NCI-H2107 treated with DMSO at 0.1 percent for 48 hours (cell line): ENCODE data around the gene TSR1.

Source experiments
- DNase-seq: peaks from one replicate; lab custom pipeline; 2025; ENCODE audit not compliant: unreplicated experiment; lab: John Stamatoyannopoulos, UW

TSR1 gene

DNA sequence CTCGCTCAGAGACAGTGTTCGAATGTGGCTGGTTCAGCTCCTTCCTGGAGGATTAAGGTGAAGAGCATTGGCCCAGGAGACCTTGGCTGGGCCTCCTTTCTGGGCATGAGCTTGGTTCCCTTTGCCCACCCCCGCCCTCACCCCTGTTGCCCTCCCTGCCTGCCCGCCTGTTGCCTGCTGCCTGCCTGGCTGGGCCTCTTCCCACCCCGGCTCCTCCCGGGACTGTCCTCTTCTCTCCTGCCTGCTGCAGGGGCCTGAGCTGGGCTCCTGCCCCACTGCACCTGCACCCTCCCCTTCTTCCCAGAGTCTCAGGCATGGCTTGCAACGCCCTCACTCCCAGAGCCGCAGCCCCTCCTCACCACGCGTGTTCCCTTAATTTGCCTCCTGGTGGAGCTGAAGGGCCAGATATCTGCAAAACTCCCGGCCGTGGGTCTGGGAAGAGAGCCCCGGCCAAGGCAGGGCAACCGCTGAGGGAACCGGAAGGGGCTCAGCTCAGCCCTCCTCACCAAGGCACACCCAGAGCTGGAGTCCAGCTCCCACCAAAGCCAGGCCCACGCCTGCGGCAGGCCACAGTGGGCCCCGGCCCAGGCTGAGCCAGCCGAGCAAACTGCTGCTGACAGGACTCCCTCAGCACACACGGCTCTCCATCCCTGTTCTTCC lies 33.4 kb upstream of the TSR1 start:
- DNase-seq = no peak

DNA sequence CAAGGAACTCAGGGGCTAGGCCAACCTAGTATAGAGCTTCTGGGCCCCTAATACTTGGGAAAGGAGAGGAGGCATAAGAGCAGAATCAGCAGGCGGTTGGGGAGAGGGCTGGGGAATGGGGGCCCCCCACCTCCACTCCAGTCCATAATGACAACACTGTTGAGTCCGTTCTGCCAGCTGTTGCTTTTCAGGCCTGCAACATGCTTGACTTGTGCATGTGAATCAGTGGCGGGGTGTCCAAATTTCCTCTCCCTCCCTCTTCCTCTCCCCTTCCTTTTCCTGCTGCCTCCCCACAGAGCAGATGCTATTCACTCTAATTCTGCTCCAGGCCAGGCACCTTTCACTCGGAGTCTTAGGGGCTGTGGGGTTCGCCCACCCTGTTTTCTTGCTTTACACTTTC lies 32.8 kb upstream of the TSR1 start:
- DNase-seq = no peak

DNA sequence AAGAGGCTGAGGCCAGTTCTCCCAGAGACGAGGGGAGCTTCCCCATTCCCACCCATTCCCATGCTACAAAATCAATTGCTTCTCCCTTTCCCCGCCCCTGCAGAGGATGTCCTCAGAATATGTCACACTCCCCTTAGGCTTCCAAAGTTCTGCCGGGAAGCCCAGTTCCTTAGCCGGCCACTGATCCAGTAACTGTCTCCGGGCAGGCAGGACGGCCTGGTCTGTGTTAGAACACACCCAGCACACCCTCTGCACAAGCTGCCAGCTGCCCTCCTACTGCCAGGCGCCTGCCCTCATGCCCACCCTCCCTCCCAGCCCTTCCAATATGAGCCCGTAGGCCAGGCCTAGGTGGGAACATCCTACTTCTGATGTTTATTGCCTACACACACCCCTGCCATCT lies 32.1 kb upstream of the TSR1 start:
- DNase-seq = no peak

DNA sequence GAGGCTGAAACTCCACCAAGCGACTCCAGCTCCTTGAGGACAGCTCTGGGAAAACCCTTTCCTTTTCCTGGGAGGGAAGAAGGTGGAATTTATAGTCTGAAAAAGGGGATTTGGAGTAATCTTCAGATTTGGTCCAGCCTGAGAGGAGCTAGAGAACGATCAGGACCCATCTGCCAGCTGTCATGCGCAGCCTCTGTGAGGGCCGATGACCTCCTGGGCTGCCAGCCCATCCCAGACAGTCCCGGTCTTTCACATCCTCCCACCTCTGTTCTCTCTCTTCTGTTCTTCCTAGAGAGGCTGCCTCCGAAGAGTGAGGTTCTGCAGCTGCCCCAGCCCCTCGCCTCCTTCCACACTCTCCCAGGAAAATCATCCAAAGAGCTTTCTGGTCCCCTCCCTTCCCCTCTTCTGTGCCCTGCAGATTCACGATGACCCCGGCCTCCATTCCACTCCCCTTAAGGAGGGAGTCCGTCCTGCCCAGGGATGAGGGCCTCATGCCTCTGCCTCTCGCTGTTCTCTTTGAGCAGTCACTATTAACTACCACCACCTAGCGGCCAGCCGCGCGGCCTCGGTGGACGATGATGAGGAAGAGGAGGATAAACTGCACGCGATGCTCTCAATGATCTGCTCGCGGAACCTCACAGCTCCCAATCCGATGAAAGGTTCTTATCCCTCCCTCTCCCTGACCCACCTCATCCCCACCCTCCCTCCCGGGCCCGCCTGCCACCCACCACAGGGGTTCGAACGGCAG lies 30.7 kb upstream of the TSR1 start:
- DNase-seq = no peak

- DNase-seq = no peak
Observed at GRCh38 chr17:2365132-2365531, 28.9 kb upstream of the TSR1 start.

DNA sequence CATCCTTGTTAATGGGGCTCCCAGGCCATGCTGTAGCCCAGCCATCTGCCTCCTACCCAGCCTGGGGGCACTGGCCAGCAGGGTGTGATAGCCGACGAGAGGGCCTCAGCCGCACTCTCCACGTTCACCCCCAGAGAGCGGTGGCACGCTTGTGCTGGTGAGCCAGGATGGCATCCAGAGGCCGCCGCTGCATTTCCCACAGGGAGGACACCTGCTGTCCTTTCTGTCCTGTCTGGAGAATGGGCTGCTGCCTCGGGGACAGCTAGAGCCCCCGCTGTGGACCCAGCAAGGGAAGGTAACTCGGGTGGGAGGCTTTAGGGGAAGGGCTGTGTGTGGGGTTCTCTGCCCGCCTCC lies 28.5 kb upstream of the TSR1 start:
- no peak for DNase-seq

DNA sequence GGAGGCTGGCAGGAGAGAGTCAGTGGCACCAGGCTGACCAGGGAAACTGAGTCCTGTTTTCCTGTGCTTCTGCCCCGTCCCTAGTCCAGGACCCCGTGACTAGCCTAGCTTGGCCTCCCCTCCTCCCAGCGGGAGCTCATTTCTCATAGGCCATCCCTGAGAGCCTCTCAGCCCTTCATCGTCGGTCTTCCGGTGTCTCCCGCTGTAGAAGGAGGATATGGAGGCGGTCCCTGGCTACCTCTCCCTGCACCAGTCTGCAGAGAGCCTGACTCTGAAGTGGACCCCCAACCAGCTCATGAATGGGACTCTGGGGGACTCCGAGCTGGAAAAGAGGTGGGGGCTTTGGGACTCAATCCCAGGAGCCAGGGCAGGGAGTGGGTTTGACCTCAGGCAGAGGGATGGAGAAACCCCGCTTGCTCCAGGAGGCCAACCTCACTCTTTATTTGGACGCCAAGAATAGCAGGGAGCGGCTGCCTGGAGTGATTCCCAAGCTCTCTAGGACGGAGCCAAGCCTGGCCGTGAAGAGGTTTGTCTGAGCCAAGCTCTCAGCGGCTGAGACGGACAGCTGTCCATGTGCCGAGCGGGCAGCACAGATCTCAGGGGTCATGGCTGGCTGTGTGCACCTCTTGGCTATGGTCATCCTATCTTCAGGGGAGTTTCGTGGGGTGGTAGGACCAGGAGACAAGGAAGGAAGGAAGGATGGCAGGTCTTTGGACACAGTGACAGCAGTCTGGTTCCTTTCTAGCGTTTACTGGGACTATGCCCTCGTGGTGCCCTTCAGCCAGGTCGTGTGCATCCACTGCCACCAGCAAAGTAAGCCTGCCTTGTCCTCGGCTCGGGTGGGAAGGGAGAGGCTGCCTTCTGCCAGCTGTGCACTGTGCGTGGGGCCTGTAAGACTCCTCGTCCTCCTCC lies 27.9 kb upstream of the TSR1 start:
- DNase-seq = no peak

DNA sequence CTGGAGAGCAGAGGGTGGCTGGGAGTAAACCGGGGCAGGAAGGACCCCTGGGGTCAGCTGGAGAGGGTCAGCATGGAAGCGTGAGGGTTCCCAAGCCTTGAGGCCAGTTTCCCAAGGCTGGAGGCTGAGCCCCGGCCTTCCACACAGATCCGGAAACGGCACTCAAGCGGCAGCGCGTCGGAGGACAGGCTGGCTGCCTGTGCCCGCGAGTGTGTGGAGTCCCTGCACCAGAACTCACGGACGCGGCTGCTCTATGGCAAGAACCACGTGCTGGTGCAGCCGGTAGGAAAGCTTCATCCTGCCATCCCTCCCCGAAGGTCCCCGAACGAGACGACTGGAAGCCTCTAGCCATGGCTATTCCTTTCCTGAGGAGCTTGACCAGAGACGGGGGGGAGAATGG lies 27.1 kb upstream of the TSR1 start:
- no peak for DNase-seq

- no peak for DNase-seq
Observed at GRCh38 chr17:2362881-2363280, 26.6 kb upstream of the TSR1 start.

- DNase-seq = no peak
Observed at GRCh38 chr17:2362416-2362815, 26.2 kb upstream of the TSR1 start.

DNA sequence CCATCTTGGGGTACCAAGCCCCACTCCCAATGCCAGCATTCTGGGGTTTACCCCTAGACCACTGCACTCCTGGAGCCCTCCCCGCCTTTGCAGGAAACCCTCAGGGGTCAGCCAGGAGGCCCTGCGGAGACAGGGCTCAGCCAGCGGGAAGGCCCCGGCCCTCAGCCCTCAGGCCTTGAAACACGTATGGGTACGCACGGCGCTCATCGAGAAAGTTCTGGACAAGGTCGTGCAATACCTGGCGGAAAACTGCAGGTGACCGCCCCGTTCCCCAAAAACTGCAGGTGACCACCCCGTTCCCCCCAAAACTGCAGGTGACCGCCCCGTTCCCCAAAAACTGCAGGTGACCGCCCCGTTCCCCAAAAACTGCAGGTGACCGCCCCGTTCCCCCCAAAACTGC lies 25.8 kb upstream of the TSR1 start:
- DNase-seq = no peak

- no peak for DNase-seq
Observed at GRCh38 chr17:2361010-2361760, 24.9 kb upstream of the TSR1 start.

GRCh38 chr17:2357931-2358434 lies 21.7 kb upstream of the TSR1 start:
- no peak for DNase-seq

GRCh38 chr17:2357237-2357636 lies 21.0 kb upstream of the TSR1 start:
- no peak for DNase-seq

DNA sequence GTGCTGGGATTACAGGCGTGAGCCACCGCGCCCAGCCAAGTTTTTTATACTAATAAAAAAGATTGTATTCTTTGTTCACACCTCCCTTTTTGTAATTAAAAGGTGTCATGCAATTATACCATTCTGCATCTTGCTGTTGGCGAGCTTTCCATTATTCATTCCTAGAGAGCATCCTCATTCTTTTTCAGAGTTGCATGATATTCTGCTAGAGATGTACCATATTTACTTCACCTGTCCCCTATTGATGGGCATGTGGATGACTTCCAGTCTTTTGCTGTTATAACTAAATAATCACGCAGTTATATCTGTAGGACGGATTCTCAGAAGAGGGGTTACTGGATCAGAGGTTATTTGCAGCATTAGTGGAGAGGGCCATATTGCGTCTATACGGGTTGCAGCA lies 18.1 kb upstream of the TSR1 start:
- DNase-seq = no peak

DNA sequence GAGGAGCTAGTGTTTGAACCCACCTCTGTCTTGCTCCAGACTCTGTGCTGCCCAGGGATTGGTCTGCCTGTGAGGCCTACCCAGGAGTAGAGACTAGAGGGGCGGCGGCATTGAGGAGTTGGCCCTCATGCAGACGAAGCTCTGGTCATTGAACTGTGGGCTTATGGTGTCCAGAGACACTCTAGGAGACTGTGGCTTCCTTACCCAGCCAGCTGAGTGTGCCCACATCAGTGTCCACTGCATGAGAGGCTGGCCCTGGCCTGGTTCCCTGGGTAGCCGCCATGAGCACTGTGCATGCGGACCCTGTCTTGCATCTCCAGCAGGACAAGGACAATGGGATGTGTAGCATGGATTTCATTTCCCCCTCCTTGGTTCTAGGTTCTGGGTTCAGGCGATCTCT lies 15.0 kb upstream of the TSR1 start:
- no peak for DNase-seq

DNA sequence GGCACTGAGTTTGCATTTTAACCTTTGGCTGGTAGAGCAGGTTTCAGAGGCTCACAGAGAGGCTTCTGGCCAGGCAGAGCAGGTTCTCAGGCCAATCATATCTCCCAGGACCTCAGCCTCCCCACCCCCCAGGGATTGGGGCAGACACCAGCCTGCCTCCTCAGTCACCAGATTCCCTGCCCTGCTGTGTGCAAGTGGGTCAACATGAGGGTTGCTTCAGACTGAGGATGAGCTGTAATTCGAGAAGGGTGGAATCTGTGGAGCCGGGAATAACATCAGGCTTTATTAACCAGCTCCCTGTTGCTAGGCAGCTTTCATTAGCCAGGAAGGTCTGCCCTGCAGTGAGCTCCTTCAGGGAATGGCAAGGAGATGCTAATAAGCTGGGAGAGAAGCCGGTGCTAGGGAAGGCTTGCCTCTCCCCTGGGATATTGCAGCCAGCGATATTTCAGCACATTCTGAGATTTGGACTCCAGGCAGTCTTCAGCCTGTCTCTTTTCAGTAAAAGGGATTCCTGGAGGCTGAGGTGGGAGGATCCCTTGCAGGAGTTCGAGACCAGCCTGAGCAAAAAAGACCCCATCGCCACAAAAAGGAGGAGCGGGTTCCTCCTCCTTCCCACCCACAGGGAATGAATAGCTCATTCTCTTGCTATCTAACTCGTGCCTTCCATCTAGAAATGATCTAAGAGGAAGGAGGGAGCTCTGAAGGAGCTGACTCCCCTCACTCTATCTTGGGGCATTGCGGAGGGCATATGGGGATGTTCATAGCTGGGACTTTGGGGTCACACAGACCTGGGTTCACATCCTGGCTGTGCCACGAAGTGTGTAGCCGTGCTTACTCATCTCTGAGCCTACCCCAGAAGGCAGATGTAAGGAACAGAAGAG lies 11.8 kb upstream of the TSR1 start:
- DNase-seq = peak; percentile 68

- DNase-seq = no peak
Observed at GRCh38 chr17:2346475-2346874, 10.2 kb upstream of the TSR1 start.

DNA sequence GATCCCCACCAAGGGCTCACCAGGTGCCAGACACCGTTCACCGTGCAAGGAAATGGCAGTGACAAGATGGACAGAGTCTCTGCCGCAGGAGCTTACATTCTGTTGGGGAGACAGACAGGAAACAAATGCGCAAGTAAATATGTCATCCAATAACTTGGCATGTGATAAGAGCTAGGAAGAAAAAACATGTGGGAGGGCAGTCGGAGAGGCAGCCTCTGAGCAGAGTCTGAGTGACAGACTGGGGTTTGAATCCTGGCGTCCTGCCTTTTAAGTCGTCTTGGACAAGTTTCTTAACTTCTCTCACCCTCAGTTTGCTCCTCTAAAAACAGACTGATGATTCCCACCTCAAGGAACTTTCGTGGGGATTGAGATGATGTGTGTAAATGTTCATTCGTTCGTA lies 8.3 kb upstream of the TSR1 start:
- DNase-seq = no peak

GRCh38 chr17:2343421-2343820 lies 7.2 kb upstream of the TSR1 start:
- DNase-seq = no peak
